Measurements from ENCODE around the gene UBR2.
"Not testable (repeated sequence)": the region's sequence is repeated elsewhere in the genome, so short reads cannot be mapped to it uniquely, and the experiment has no call there.

UBR2 gene

GRCh38 chr6:42679358-42679757 is 115.5 kb downstream of the UBR2 start:
- no peak for TF ChIP-seq ZNF274 (IDR thresholded peaks at IDR 0.05; ENCODE audit: low read depth, low read length)
- no peak overlapping the region for H3K4me3 ChIP-seq (ENCODE audit: low read length)

GRCh38 chr6:42688281-42688680 is 124.5 kb downstream of the UBR2 start:
- TF ChIP-seq ZNF274 (IDR thresholded peaks at IDR 0.05; ENCODE audit: low read depth, low read length): no peak

GRCh38 chr6:42689371-42689770 is 125.5 kb downstream of the UBR2 start:
- H3K4me3 ChIP-seq (ENCODE audit: low read length): no peak overlapping the region
- no peak for TF ChIP-seq ZNF274 (IDR thresholded peaks at IDR 0.05; ENCODE audit: low read depth, low read length)

More at GRCh38 chr6:42688281-42688680, 124.5 kb downstream of the UBR2 start:
- no peak overlapping the region for H3K4me3 ChIP-seq (ENCODE audit: low read length)

- H3K4me3 ChIP-seq (ENCODE audit: low read length): no peak overlapping the region
- no peak for TF ChIP-seq ZNF274 (IDR thresholded peaks at IDR 0.05; ENCODE audit: low read depth, low read length)
Observed at GRCh38 chr6:42690151-42690702, 126.4 kb downstream of the UBR2 start.

GRCh38 chr6:42690872-42691271 is 127.0 kb downstream of the UBR2 start:
- TF ChIP-seq ZNF274 (IDR thresholded peaks at IDR 0.05; ENCODE audit: low read depth, low read length): no peak
- H3K4me3 ChIP-seq (ENCODE audit: low read length): no peak overlapping the region

GRCh38 chr6:42692137-42692911 is 128.5 kb downstream of the UBR2 start:
- H3K4me3 ChIP-seq (ENCODE audit: low read length): no peak overlapping the region
- no peak for TF ChIP-seq ZNF274 (IDR thresholded peaks at IDR 0.05; ENCODE audit: low read depth, low read length)

- TF ChIP-seq ZNF274 (IDR thresholded peaks at IDR 0.05; ENCODE audit: low read depth, low read length): no peak
- no peak overlapping the region for H3K4me3 ChIP-seq (ENCODE audit: low read length)
Observed at GRCh38 chr6:42693725-42694323, 130.0 kb downstream of the UBR2 start.

- no peak for TF ChIP-seq ZNF274 (IDR thresholded peaks at IDR 0.05; ENCODE audit: low read depth, low read length)
- H3K4me3 ChIP-seq (ENCODE audit: low read length): no peak overlapping the region
Observed at GRCh38 chr6:42694586-42694985, 130.8 kb downstream of the UBR2 start.

- H3K4me3 ChIP-seq (ENCODE audit: low read length): no peak overlapping the region
- no peak for TF ChIP-seq ZNF274 (IDR thresholded peaks at IDR 0.05; ENCODE audit: low read depth, low read length)
Observed at GRCh38 chr6:42696526-42697267, 132.9 kb downstream of the UBR2 start.

- no peak overlapping the region for H3K4me3 ChIP-seq (ENCODE audit: low read length)
- no peak for TF ChIP-seq ZNF274 (IDR thresholded peaks at IDR 0.05; ENCODE audit: low read depth, low read length)
Observed at GRCh38 chr6:42697268-42697655, 133.4 kb downstream of the UBR2 start.

- H3K4me3 ChIP-seq (ENCODE audit: low read length): no peak overlapping the region
- no peak for TF ChIP-seq ZNF274 (IDR thresholded peaks at IDR 0.05; ENCODE audit: low read depth, low read length)
Observed at GRCh38 chr6:42698217-42698616, 134.4 kb downstream of the UBR2 start.

- no peak for TF ChIP-seq ZNF274 (IDR thresholded peaks at IDR 0.05; ENCODE audit: low read depth, low read length)
- no peak overlapping the region for H3K4me3 ChIP-seq (ENCODE audit: low read length)
Observed at GRCh38 chr6:42702200-42702599, 138.4 kb downstream of the UBR2 start.

- H3K4me3 ChIP-seq (ENCODE audit: low read length): not testable (repeated sequence)
Observed at GRCh38 chr6:42702786-42703185, 139.0 kb downstream of the UBR2 start.

GRCh38 chr6:42704251-42704936 is 140.6 kb downstream of the UBR2 start:
- no peak overlapping the region for H3K4me3 ChIP-seq (ENCODE audit: low read length)
- no peak for TF ChIP-seq ZNF274 (IDR thresholded peaks at IDR 0.05; ENCODE audit: low read depth, low read length)
